ENCODE data around the gene PNMA6F. TPM values are rescaled to one million over a fixed set of nuclear protein-coding genes. Genes with fewer than 3 reads are reported as not detected.

PNMA6F gene
- total RNA-seq = not detected
- not detected for total RNA-seq (2013)
- total RNA-seq = 0 reads per million in 29 experiments

- H3K36me3 ChIP-seq (ENCODE audit: control insufficient read depth in 2 of 2, extremely low read depth in 1 of 2, insufficient read depth in 1 of 2, low read length in 1 of 2) = no peaks in the 10 kb centered on the region
- WGBS (ENCODE audit: insufficient coverage) = 93% methylated on average over 2 of the region's 36 CpGs
- Mint-ChIP-seq H3K9me3 (no peaks in the 10 kb centered on the region), H3K27ac (no peak within 1 kb of the TSS), H3K36me3 (no peaks in the 10 kb centered on the region), H3K4me1 (peaks cover 7 to 12% (median 12%) of the 10 kb centered on the region in 3 donors), H3K4me3 (no peak within 1 kb of the TSS), H3K27me3 (peaks cover 4 to 21% of the 10 kb centered on the region in 2 donors)
- peaks cover 0 to 10% of the 10 kb centered on the region in 2 experiments for H3K27me3 ChIP-seq (replicated peaks in 1 of 2; ENCODE audit: control insufficient read depth in 2 of 2, extremely low read depth in 1 of 2, insufficient read depth in 2 of 2, low read length in 1 of 2)
- no peaks in the 10 kb centered on the region for H3K9me3 ChIP-seq
- ATAC-seq (replicated peaks in 1 of 4) (no peak), DNase-seq (no peak)
- no peak within 1 kb of the TSS for H3K4me3 ChIP-seq (ENCODE audit: control insufficient read depth in 1 of 2, extremely low read depth in 1 of 2, low read length in 1 of 2)
- POLR2A ChIA-PET = no interaction called here
- H3K27ac ChIP-seq (ENCODE audit: low read length) = no peak within 1 kb of the TSS
- CTCF ChIA-PET = no interaction called here
- peaks cover 0 to 8% of the 10 kb centered on the region in 2 experiments for H3K4me1 ChIP-seq (ENCODE audit: control insufficient read depth in 1 of 2, extremely low read depth in 1 of 2, insufficient read depth in 2 of 2, low read length in 2 of 2)
Observed at GRCh38 chrX:153321381-153322124, at the start of gene PNMA6F. PNMA6F (minus strand) TSS chrX:153321767; CDS start chrX:153320674, 1,093 bp downstream.

- Histone ChIP-seq H3K27ac (ENCODE audit: low read length) (no peak overlapping the region), H3K4me3 (ENCODE audit: control insufficient read depth in 1 of 2, extremely low read depth in 1 of 2, low read length in 1 of 2) (no peak overlapping the region), H3K27me3 (replicated peaks in 1 of 2; ENCODE audit: control insufficient read depth in 2 of 2, extremely low read depth in 1 of 2, insufficient read depth in 2 of 2, low read length in 1 of 2) (peaks cover 0 to 2% of the 10 kb centered on the region in 2 experiments), H3K4me1 (ENCODE audit: control insufficient read depth in 1 of 2, extremely low read depth in 1 of 2, insufficient read depth in 2 of 2, low read length in 2 of 2) (no peaks in the 10 kb centered on the region), H3K36me3 (ENCODE audit: control insufficient read depth in 2 of 2, extremely low read depth in 1 of 2, insufficient read depth in 1 of 2, low read length in 1 of 2) (no peaks in the 10 kb centered on the region), H3K9me3 (no peaks in the 10 kb centered on the region)
- POLR2A ChIA-PET = no interaction called here
- no peak for DNase-seq
- Mint-ChIP-seq H3K4me1 (peaks cover 0 to 1% (median 0%) of the 10 kb centered on the region in 3 donors), H3K27ac (no peak overlapping the region), H3K9me3 (no peaks in the 10 kb centered on the region), H3K36me3 (no peaks in the 10 kb centered on the region), H3K27me3 (peaks cover 6 to 25% of the 10 kb centered on the region in 2 donors), H3K4me3 (no peak overlapping the region)
- WGBS (ENCODE audit: insufficient coverage) = no CpG with 5 or more reads among the region's 3 CpGs
- ATAC-seq (replicated peaks in 1 of 4) = no peak
- CTCF ChIA-PET = no interaction called here
Observed at GRCh38 chrX:153371256-153371655, 49.7 kb upstream of the PNMA6F start.

DNA sequence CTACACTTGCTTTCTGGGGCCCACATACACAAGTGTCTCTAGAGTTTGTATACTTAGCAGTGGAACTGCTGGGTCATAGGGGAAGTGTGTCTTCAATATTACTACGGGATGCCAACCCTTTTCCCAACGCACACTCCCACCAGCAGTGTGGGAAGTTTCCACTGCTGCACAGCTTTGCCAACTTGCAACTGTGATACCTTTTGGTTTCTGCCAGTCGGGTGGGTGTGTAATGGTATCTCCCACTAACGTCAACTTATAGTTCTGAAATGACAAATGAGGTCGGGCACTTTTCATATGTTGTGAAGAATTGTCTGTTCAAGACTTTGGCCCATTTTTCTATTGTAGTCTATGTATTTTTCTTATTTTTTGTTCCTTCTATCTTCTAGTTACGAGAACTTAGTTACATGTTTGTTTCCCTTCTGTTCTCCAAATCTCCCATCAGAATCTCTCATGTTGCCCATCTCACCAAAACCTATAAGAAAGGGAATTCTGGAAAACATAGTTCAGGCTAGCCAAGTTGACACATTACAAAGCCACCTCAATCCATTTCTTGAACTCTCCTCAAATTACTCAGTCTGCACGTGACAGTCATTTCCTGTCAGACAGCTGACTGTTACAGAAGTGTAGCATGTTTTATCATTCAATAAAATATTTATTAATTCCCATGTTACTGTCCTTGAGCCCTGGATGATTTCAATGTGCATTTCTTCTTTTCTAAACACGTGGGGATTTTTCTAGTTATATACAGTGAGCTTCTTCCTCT lies 48.9 kb upstream of the PNMA6F start:
- Mint-ChIP-seq H3K27me3 (peaks cover 6 to 25% of the 10 kb centered on the region in 2 donors), H3K36me3 (no peaks in the 10 kb centered on the region), H3K4me1 (peaks cover 0 to 1% (median 0%) of the 10 kb centered on the region in 3 donors), H3K9me3 (no peaks in the 10 kb centered on the region), H3K27ac (no peak overlapping the region), H3K4me3 (no peak overlapping the region)
- no peaks in the 10 kb centered on the region for H3K27me3 ChIP-seq (replicated peaks in 1 of 2; ENCODE audit: control insufficient read depth in 2 of 2, extremely low read depth in 1 of 2, insufficient read depth in 2 of 2, low read length in 1 of 2)
- no peaks in the 10 kb centered on the region for H3K4me1 ChIP-seq (ENCODE audit: control insufficient read depth in 1 of 2, extremely low read depth in 1 of 2, insufficient read depth in 2 of 2, low read length in 2 of 2)
- ATAC-seq (replicated peaks in 1 of 4) (no peak), DNase-seq (no peak)
- H3K4me3 ChIP-seq (ENCODE audit: control insufficient read depth in 1 of 2, extremely low read depth in 1 of 2, low read length in 1 of 2) = no peak overlapping the region
- H3K9me3 ChIP-seq = no peaks in the 10 kb centered on the region
- no peaks in the 10 kb centered on the region for H3K36me3 ChIP-seq (ENCODE audit: control insufficient read depth in 2 of 2, extremely low read depth in 1 of 2, insufficient read depth in 1 of 2, low read length in 1 of 2)
- WGBS (ENCODE audit: insufficient coverage) = no CpG with 5 or more reads among the region's 8 CpGs
- H3K27ac ChIP-seq (ENCODE audit: low read length) = no peak overlapping the region
- POLR2A ChIA-PET = no interaction called here
- CTCF ChIA-PET = no interaction called here

DNA sequence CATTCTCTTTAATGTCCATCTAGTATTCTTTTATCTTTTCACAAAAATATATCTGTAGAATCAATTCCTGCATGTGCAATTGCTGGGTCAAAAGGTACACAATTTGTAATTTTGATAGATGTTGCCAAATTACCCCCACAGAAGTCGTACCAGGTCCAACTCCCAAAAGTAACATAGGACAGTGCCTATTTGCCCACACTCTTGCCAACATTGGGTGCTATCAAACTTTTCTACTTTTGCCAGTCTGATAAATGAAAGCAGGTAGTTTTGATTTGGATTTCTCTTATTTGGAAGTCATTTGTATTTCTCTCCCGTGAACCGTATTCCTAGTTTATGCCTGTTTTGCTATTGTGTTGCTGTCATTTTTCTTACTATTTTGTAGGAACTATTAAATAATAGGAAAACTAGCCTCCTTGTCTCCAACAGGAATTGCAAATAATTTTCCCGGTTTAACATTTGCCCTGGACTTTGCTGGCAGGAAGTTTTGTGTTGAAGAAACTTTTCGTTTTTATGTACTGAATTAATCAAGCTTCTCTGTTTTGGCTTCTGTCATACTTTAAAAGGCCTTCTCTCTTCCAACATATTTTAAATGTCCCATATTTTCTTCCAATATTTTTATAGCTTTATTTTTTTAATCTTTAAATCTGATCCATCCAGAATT lies 45.4 kb upstream of the PNMA6F start:
- Histone ChIP-seq H3K4me3 (ENCODE audit: control insufficient read depth in 1 of 2, extremely low read depth in 1 of 2, low read length in 1 of 2) (no peak overlapping the region), H3K27ac (ENCODE audit: low read length) (no peak overlapping the region), H3K9me3 (no peaks in the 10 kb centered on the region), H3K4me1 (ENCODE audit: control insufficient read depth in 1 of 2, extremely low read depth in 1 of 2, insufficient read depth in 2 of 2, low read length in 2 of 2) (no peaks in the 10 kb centered on the region), H3K36me3 (ENCODE audit: control insufficient read depth in 2 of 2, extremely low read depth in 1 of 2, insufficient read depth in 1 of 2, low read length in 1 of 2) (no peaks in the 10 kb centered on the region), H3K27me3 (replicated peaks in 1 of 2; ENCODE audit: control insufficient read depth in 2 of 2, extremely low read depth in 1 of 2, insufficient read depth in 2 of 2, low read length in 1 of 2) (no peaks in the 10 kb centered on the region)
- no peak for ATAC-seq (replicated peaks in 1 of 4)
- H3K4me3 Mint-ChIP-seq = no peak overlapping the region
- no peak overlapping the region for H3K27ac Mint-ChIP-seq
- CTCF ChIA-PET = no interaction called here
- no peaks in the 10 kb centered on the region for H3K36me3 Mint-ChIP-seq
- no CpG with 5 or more reads among the region's 5 CpGs for WGBS (ENCODE audit: insufficient coverage)
- no peaks in the 10 kb centered on the region for H3K9me3 Mint-ChIP-seq
- DNase-seq = no peak
- POLR2A ChIA-PET = no interaction called here
- H3K27me3 Mint-ChIP-seq = peaks cover 6 to 19% of the 10 kb centered on the region in 2 donors
- peaks cover 0 to 1% (median 0%) of the 10 kb centered on the region in 3 donors for H3K4me1 Mint-ChIP-seq

GRCh38 chrX:153366119-153366518 lies 44.6 kb upstream of the PNMA6F start:
- DNase-seq (no peak), ATAC-seq (replicated peaks in 1 of 4) (no peak)
- Mint-ChIP-seq H3K27ac (no peak overlapping the region), H3K4me1 (peaks cover 0 to 1% (median 0%) of the 10 kb centered on the region in 3 donors), H3K9me3 (no peaks in the 10 kb centered on the region), H3K27me3 (peaks cover 6 to 16% of the 10 kb centered on the region in 2 donors), H3K4me3 (no peak overlapping the region), H3K36me3 (no peaks in the 10 kb centered on the region)
- POLR2A ChIA-PET = no interaction called here
- H3K4me1 ChIP-seq (ENCODE audit: control insufficient read depth in 1 of 2, extremely low read depth in 1 of 2, insufficient read depth in 2 of 2, low read length in 2 of 2) = no peaks in the 10 kb centered on the region
- no peak overlapping the region for H3K4me3 ChIP-seq (ENCODE audit: control insufficient read depth in 1 of 2, extremely low read depth in 1 of 2, low read length in 1 of 2)
- no peaks in the 10 kb centered on the region for H3K36me3 ChIP-seq (ENCODE audit: control insufficient read depth in 2 of 2, extremely low read depth in 1 of 2, insufficient read depth in 1 of 2, low read length in 1 of 2)
- H3K27ac ChIP-seq (ENCODE audit: low read length) = no peak overlapping the region
- CTCF ChIA-PET = no interaction called here
- no peaks in the 10 kb centered on the region for H3K9me3 ChIP-seq
- no peaks in the 10 kb centered on the region for H3K27me3 ChIP-seq (replicated peaks in 1 of 2; ENCODE audit: control insufficient read depth in 2 of 2, extremely low read depth in 1 of 2, insufficient read depth in 2 of 2, low read length in 1 of 2)
- no CpG with 5 or more reads among the region's 3 CpGs for WGBS (ENCODE audit: insufficient coverage)

DNA sequence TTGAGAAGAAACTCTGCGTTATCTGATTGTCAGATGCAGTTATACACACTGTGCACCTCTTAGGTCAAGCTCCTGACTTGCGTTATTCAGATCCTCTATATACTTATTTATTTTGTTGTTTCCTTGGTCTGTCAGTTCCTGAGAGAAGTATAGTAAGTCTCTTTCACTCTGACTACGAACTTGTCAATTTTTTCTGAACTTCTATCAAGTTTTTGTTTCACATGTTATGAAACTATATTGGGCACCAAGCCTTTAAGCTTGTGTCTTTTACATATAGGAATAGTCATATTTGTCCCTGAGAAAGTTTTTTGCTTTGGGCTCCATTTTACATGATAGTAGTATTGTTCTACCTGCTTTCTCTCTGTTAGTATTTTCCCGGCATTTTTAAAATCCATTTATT lies 44.1 kb upstream of the PNMA6F start:
- H3K4me1 ChIP-seq (ENCODE audit: control insufficient read depth in 1 of 2, extremely low read depth in 1 of 2, insufficient read depth in 2 of 2, low read length in 2 of 2) = no peaks in the 10 kb centered on the region
- no peak overlapping the region for H3K4me3 ChIP-seq (ENCODE audit: control insufficient read depth in 1 of 2, extremely low read depth in 1 of 2, low read length in 1 of 2)
- no CpG with 5 or more reads among the region's 4 CpGs for WGBS (ENCODE audit: insufficient coverage)
- Mint-ChIP-seq H3K27ac (no peak overlapping the region), H3K36me3 (no peaks in the 10 kb centered on the region), H3K4me1 (peaks cover 0 to 1% (median 0%) of the 10 kb centered on the region in 3 donors), H3K27me3 (peaks cover 5 to 16% of the 10 kb centered on the region in 2 donors), H3K9me3 (no peaks in the 10 kb centered on the region), H3K4me3 (no peak overlapping the region)
- H3K27ac ChIP-seq (ENCODE audit: low read length) = no peak overlapping the region
- H3K9me3 ChIP-seq = no peaks in the 10 kb centered on the region
- H3K36me3 ChIP-seq (ENCODE audit: control insufficient read depth in 2 of 2, extremely low read depth in 1 of 2, insufficient read depth in 1 of 2, low read length in 1 of 2) = no peaks in the 10 kb centered on the region
- CTCF ChIA-PET = interaction anchor here in 1 of 2 donors (0.5 kb wide), 1 partner anchor 1513 kb away, joined by 7 read pairs; no protein-coding TSS in a partner anchor
- POLR2A ChIA-PET = no interaction called here
- ATAC-seq (replicated peaks in 1 of 4) = no peak
- DNase-seq = no peak
- H3K27me3 ChIP-seq (replicated peaks in 1 of 2; ENCODE audit: control insufficient read depth in 2 of 2, extremely low read depth in 1 of 2, insufficient read depth in 2 of 2, low read length in 1 of 2) = no peaks in the 10 kb centered on the region
